CD4-positive, alpha-beta T cell treated with Interleukin-15 for 1 hour (primary cell): ENCODE data around the gene TSPAN5.

Source experiments
- DNase-seq: peaks from one replicate; pipeline ENCODE4 v3.0.0-alpha.2; 2020

Gene TSPAN5

DNA sequence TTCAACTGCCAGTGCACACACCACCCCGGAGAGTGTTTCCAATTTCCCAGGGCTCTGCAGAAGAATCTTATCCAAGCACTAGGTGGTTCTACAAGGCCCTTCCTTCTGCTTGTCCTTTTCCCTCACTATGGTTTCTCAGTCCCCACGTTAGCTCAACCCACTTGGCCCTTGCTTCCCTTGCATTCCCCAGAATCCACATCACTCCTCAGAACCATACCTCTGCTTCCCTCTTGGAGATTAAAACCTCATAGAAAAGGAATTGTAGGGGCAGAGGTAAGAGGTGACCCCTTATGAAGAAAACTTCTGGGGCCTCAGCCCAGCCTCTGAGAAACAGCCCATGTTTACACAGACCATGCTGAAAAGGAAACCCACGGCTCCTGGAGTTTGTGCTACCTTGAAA, 42.4 kb downstream of the TSPAN5 start:
- DNase-seq = no peak

DNA sequence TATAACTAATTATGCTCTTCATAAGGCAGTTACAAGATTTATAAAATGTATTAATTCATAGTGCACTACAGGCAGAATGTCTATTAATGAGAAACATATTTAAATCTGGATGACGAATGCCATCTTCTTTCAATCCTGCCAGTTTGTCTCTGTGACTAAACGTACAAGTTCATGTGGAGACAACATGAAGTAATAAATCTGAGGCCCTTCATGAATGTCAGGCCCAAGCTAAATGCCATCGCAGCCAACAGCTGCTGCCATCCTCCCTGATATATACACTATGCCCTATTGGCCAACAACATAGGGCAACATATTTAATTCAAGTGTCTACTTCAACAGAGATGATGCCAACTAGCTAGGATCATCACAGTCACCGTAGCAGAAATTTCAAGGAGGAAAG, 43.7 kb downstream of the TSPAN5 start:
- DNase-seq = no peak

DNA sequence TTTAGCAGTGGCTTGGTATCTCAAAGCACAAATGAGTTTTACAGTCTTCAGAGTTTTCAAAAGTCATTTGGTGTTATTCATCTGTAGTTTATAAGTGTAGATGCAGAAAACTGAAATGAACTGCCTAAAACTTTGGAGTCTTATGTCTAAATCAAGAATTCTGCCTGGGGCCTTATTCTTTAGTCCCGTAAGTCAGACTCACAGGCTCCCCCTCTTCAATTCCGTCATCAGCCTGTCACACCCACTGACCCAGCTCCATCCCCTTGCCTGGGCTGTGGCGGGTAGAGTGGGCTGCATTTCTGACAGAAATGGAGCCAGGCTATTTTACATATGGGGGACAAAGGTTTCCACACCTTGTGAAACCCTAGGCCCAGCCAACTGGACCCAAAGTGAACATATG, 44.3 kb downstream of the TSPAN5 start:
- no peak for DNase-seq

DNA sequence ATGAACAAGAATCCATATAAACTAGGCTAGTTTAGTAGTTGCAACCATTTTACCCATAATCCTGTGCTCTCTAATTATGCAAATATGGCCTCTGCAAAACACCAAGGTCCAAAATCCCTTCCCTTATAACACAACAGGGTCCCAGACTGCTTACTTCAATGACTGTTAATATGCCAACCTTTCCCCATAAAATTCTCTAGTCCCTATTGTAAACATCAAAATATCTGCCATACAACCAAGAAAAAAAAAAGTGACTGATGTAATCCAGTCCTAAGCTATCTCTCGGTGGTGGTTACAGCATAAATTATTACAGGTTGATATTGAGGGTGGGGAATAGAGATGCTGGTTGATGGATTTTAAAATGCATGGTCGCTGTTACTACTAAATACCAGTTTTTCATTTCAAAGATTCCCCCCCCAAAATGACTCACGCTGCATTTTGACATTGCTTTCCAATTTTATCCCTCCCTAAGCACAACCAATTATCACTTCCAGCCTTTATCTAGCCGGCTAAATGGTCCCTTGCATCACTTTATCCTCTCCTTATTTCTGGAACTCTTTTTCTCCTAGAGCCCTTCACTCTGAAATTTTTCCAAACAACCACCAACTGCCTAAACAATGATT, 44.8 kb downstream of the TSPAN5 start:
- no peak for DNase-seq

DNA sequence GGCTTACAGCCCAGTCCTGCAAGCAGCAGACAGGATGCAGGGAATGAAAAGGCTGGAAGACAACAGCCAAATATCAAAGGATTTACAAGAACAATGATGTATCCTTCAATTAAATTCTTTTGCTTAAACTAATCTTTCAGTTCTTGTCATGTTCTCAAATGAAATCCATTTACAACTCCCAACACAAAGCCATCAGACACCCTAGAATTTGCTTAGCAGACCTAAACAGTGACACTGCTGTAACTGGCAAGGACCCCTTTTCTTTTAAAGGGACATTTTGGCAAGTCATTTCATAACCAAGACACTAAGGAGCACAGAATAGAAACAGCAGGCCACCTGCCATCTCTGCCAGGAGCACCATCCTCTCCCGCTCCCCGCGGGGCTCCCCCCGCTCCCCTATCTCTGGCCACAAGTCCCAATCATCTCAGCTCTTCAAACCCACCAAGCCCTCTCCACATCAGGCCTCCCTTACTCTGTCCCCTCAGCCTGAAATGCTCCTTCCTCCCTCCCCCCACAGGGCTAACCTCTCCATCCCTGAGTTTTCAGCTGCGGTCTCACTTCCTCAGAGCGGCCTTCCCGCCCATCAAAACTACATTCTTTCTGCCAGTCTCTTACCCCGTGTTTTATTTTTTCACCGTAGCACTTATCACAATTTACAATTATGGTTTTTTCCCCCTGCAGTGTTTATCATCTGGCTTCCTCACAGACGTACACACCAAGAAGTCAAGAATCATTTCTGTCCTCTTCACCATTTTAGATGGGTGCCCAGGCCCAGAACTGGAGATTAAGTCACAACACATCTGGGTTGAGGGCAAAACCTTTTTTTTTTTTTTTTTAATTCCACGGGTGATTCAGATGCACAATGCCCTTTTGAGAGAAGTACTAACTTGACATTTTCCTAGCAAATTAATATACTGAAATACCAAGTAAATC, 45.8 kb downstream of the TSPAN5 start:
- no peak for DNase-seq

DNA sequence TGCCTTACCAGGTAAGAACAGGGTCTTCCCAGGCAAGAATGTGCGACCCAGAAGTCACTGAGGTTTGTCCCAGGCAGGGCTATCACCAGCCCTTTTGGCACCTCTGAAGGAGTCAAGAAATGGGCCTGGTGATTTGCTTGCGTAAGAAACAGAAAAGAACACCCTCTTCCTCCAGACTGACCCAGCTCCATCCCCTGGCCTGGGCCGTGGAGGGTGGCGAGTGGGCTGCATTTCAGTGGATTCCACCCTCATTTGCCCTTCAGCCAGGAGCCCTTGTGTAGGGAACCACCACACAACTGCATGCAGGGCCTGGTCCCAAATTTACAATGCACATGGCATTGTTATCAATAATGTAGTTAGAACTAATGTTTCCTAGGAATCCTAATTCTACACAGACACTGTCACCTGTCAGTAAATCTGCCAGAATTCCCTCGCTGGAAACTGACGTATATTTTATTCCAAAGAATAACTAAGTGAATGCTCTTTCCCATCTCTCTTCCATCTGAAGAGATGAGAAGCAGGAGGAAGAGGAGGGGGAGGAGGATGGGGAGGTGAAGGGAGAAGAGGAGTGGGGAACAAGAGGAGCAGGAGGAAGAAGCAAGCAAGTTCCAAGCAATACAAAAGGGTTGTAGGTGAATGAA, 46.6 kb downstream of the TSPAN5 start:
- no peak for DNase-seq

DNA sequence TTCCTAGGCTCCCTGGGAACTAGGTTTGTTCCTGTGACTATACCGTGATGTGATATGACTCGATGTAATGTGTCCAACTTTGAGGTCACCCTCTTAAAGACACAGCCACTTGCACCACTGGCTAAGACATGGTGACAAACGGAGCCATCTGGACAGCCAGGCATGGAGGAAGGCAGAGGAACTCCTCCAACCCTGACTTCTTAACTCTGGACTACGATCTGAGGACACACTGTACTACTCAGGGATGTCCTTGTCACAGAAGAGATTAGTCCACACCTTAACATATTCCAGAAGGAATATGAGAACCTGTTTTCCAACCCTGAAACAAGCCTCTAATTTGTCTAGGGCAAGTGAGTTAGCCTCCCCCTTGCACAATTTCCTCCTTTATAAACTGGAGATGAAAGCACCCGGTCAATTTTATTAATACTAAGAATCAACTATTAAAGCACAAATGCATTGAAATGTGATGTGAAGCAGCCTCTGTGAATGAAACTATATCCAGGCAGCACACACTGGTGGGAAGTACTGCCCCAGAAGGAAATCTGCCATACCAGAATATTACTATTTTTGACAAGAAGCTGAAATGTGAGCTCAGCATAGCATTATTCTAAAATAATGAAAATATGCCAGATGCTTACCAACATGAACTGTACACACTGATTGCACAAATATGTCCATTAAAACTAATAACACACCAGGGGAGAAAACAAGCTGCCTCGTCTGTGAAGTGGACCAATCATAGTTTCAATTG, 47.3 kb downstream of the TSPAN5 start:
- DNase-seq = no peak

DNA sequence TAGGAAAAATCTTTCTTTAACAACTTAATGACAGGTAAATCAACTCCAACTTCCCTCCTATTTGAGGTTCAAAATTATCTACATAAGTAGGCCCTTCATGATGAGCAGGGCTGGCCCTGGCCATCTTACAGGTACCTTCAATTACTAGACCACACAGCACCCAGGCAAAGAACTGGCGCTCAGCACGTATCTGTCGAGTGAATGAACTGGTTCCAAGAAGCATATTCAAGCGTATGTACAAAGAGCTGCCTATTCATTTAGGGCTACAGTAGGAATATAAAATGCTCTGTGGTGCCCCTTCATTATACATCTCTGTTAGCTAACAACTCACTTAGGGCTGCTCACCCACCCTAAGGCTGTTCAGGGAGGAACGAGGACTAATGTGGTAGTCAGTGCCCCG, 48.0 kb downstream of the TSPAN5 start:
- DNase-seq = no peak

DNA sequence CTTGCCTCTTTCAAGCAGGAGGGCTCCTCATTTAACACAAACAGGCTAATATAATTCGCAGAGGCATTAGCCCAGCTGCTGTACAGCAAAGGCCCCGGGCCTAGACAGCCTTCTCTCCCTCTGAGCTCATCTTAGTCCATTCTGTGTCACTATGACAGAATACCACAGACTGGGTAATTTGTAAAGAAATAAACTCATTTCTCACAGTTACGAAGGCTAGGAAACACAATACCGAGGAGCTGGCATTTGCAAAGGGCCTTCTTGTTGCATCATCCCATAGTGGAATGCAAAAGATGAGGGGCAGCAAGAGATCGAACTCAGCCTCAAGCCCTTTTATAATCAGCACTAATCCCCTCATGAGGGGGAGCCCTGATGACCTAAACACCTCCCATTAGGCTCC, 48.5 kb downstream of the TSPAN5 start:
- DNase-seq = no peak

DNA sequence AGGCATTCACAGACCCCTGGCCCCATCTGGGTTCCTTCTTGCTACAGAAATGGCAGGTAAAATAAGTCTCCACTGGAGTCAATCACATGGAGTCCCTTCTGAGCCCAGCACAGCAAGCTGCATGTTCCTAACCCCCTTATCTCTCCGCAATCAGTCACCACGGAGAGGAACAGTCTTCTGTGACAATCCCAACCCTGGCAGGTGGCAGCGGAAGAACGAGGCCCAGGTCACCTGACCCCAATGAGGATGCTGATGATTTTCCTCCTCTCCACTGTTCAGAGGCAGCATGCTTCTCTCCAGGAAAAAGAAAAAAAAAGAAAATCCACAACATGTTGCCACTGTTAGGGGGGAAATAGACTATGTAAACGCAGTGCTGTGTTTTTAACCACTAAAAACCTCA, 50.1 kb downstream of the TSPAN5 start:
- no peak for DNase-seq

DNA sequence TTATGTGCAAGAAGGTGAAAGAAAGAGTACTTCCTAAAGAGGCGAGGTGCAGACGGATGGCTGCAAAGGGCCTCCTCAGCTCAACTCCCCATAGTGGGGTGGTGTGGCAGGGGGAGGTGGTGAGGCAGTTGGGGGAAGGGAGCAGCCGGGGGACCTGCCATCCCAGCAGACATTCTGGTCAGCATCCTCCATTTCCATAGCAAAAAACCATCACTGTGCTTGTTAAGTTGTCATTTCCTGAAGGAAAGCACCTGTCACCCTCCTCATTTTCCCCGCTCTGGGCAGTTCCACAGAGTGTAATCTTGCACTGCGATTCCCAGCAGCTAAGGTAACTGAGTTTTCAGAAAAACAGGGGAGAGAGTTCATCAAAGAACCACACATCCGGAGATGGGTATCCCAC, 51.5 kb downstream of the TSPAN5 start:
- no peak for DNase-seq

DNA sequence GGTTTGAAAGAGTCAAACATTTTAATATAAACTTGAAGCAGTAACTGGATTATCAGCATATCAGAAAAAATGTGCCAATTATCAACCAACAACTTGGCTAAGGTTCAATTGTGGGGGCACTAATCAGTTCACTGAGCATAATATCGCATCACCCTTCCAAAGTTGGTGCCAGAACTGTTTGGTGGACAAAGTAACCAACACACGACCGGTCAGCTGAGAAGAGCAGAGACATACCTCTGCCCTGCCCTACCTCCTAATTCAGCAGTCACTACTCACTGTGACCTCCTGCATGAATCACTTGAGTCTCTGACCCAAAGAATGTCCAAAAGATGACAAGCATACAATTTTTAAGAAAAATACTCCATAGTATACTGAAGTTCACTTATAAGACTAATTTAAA, 53.2 kb downstream of the TSPAN5 start:
- no peak for DNase-seq

DNA sequence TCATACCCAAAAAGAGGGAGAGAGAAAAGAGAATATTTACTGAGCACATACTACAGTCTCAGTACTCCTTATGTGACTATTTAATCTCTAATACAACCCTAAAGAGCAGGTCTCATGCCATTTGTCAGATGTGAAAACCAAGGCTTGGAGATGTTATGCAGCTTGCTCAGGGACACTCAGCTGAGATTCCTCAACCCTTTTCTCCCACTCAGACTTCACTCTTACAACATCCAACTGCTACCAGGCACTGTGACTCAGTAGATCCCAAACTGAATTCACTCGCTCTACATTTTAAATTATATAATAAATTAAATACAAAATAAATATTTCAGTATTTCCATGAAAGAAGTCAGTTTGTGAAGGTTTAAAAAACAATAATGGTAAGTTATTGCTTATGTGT, 53.7 kb downstream of the TSPAN5 start:
- no peak for DNase-seq

DNA sequence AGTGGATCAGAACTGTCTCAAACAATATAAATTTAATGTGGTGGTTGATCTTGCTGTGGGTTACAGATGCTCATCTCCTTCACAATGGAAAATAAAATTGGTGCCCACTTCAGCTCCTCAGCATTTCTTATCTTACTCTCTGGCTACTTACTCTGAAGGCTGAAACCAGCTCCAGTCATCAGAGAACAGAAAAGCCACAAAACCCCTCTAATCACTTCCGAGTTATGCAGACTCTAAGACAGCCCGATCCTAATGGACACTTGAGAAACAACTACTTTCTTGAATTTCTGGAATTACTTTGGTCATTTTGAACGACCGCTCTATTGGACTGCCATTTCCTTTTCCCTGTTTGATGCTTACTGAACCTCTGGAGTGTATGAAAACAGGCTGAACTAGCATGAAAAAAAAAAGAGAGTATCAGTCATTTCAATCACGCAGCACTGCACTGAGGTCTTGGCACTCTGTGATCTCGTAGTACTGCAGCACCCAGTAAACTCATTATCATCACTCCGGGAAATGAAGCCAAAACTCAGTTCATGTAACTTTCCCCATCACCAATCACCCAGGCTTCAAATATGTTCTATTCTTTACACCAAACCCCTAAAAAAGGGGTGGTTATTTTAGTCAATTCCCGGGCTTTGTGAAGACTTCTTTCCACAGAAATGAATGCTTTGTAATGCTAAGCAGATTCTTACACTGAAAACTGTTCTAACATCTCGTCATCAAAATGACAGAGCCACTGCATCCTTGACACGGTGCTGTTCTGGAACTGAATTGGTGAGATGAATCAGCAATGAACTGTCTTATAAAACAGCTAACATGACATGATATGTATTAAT, 54.5 kb downstream of the TSPAN5 start:
- DNase-seq = no peak

DNA sequence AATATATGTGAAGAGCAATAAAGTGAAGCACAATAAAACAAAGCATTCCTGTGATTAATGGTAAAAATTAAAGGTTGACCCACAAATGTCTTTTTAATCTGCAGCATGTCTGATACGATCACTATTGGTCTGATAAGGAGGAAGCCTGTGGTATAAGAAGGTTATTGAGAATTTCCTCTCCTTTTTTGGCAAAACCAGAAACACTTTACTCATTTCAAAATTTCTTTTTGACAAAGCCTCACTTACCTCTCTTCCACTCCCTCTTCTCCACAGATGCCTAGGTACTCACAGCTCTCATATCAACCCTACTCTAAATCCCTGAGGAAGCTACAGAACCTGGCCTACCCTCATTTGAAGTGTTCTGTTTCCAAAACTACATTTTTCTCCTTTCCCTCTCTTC, 56.1 kb downstream of the TSPAN5 start:
- DNase-seq = no peak

DNA sequence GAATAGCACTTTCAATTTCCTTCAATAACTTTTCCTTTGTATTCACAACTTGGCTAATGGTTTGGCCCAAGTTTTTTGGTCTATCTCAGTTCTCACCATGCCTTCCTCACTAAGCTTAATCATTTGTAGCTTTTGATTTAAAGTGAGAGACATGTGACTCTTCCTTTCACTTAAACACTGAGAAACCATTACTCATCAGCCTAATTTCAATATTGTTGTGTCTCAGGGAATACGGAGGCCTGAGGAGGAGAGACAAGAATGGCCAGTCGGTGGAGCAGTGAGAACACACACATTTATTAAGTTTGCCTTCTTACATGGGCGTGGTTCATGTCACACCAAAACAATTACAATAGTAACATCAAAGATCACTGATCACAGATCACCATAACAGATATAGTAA, 56.7 kb downstream of the TSPAN5 start:
- DNase-seq = no peak

DNA sequence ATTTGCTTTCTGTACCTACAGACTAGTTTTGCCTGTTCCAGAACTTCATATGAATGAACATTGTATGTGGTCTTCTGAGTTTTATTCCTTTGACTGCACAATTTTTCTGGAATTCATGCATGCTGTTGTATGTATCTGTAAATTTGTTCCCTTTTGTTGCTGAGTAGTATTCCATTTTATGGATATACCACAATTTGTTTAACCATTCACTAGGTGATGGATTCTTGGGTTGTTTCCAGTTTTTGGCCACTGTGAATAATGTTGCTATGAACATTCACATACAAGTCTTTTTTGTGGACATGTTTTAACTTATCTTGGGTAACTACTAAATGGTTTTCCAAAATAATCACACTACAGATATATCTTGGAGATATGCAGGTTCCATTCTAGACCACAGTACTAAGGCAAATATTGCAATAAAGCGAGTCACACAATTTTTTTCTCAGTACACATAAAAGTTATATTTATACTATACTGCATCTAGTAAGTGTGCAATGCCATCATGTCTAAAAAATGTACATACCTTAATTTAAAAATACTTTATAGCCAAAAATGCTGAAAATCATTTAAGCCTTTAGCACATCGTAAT, 58.7 kb downstream of the TSPAN5 start:
- no peak for DNase-seq

DNA sequence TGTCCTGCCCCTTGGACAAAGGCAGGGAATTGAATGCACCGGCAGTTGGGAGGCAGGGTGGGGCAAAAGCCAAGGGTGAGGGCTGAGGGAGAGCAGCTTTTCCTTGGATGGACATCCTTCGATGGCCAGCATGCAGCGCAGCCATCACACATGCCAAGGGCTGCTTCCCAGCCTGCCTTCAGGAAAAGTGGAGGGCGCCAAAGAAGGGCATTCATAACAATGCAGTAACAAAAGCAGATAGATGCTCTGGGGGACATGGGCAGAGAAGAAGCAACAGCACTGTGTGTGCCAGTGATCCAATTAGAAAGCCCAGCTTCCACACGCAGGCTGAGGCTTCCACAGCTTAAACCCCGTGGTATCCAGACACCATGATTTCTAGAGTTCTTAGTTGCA, 71.5 kb downstream of the TSPAN5 start:
- no peak for DNase-seq

DNA sequence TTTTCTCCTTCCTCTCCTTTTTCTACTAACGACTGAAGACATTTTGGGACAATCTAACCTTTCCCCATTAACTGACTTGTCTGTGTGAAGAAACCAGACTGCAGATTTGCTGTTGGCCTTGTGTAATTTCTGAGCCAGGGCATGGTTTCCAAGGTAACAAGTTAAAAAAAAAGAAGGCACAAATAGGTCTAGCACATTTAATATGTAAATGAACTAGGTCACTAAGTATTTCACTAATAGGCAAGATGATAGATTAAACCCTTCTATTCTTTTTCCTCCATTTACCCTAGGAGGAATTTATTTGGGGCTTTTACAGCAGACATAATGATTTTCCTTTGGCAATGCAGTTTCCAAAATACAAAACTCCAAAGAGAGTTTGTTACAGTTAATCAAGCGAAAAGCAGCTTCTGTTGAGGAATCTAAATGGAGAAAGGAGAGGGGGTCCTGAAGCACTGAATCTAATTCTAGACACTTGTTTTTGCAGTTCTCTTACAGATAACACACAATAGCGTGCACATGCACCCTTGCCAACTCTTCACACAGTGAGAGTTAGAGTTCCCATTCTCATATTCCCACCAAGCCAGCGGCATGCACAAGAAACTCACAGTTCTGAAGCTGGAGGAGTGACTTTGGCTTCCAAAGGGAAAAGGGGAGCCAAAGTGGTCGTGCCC, 72.0 kb downstream of the TSPAN5 start:
- no peak for DNase-seq

DNA sequence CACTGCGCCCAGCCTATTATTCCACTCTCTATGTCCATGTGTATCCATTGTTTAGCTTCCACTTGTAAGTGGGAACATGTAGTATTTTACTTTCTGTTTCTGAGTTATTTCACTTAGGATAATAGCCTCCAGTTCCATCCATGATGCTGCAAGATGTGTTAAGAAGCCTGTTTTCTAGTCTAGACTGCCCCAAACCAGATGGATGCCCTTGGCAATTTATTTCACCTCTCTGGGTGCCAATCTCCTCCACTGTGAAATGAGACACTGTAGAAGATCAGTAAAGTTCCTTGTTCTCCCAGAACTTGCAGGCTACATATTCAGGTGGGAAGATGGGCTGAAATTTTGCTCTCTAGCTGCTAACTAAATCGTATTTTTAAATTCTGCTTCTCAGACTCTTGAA, 72.8 kb downstream of the TSPAN5 start:
- DNase-seq = no peak

DNA sequence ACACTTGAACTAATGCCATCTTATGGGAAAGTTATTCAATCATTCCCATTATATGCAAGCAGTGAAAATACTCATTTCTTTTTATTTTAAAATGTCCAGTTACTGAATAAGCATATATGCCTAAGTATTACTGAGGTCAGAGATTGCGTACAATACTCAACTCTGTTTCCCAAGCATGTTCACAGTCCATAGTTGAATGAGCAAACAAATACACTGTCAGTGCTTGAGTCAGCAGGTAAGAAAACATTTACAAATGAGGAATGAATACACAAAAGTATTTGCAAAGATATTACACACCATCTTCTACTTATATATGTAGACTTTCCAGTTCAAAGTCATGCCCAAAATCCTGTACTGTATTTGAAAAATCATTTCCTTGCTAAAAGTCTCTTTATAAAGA, 74.1 kb downstream of the TSPAN5 start:
- no peak for DNase-seq

DNA sequence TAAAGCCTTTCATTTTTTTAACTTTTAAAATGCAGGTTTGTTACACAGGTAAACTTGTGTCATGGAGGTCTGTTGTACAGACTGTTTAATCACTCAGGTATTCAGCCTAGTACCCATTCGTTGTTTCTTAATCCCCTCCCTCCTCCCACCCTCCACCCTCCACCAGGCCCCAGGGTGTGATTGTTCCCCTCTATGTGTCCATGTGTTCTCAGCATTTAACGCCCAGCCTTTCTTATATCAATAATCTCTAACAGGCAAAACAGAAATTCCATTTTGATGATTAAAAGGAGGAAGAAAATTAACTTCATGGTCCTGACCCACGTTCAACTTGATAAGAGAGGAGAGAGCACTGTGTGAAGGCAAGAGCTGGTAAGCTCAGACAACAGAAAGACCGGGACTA, 75.1 kb downstream of the TSPAN5 start:
- DNase-seq = no peak
